H1 (cell line): Measurements from ENCODE around the gene UBA3.

ENCODE experiments used
- CHD2 ChIP-seq: IDR thresholded peaks from 2 replicates; pipeline ENCODE4 v1.6.1; 2012; ENCODE audit warnings: low read length, improper control_type of control experiment
- CTCF ChIP-seq, 3 experiments: IDR thresholded peaks; 1 replicate in 2 of 3; 2 replicates in 1 of 3; pipeline versions ENCODE4 v1.5.1 to v1.6.1; 2011; ENCODE audit warnings: low read length in 3 of 3, mild to moderate bottlenecking in 3 of 3, inconsistent platforms in 2 of 3, low read depth in 1 of 3, moderate library complexity in 1 of 3; ENCODE audit not compliant: insufficient read depth in 1 of 3; ENCODE audit errors: control extremely low read depth in 1 of 3
- EP300 ChIP-seq, 2 experiments: IDR thresholded peaks; 1 replicate in 1 of 2; 2 replicates in 1 of 2; pipeline ENCODE4 v1.6.1; 2011 to 2012; ENCODE audit warnings: low read depth in 2 of 2, low read length in 2 of 2, mild to moderate bottlenecking in 2 of 2, borderline replicate concordance in 1 of 2, inconsistent platforms in 1 of 2, moderate library complexity in 1 of 2
- MAX ChIP-seq: IDR thresholded peaks from 2 replicates; pipeline ENCODE4 v1.6.1; 2012; ENCODE audit warnings: inconsistent platforms
- PHF8 ChIP-seq: fragments of 200-600 bp; sonication (generic); conservative IDR thresholded peaks from 2 replicates; pipeline ENCODE4 v1.7.1; 2012; ENCODE audit warnings: low read depth, mild to moderate bottlenecking, inconsistent platforms, low read length, moderate library complexity
- RBBP5 ChIP-seq: IDR thresholded peaks from 2 replicates; pipeline ENCODE4 v1.7.1; 2012; ENCODE audit warnings: low read depth, mild to moderate bottlenecking, inconsistent platforms, low read length, moderate library complexity, borderline replicate concordance
- SIN3A ChIP-seq, 2 experiments: IDR thresholded peaks in 1 of 2; conservative IDR thresholded peaks in 1 of 2; 2 replicates each; pipeline ENCODE4 v1.6.1; 2011 to 2012; ENCODE audit warnings: low read length in 2 of 2, improper control_type of control experiment in 1 of 2, low read depth in 1 of 2, mild to moderate bottlenecking in 1 of 2
- SP2 ChIP-seq: IDR thresholded peaks from 2 replicates; pipeline ENCODE4 v1.6.1; 2012; ENCODE audit warnings: mild to moderate bottlenecking, low read length, inconsistent platforms
- USF2 ChIP-seq: IDR thresholded peaks from 2 replicates; pipeline ENCODE4 v1.6.1; 2011; ENCODE audit warnings: low read length, improper control_type of control experiment

DNA sequence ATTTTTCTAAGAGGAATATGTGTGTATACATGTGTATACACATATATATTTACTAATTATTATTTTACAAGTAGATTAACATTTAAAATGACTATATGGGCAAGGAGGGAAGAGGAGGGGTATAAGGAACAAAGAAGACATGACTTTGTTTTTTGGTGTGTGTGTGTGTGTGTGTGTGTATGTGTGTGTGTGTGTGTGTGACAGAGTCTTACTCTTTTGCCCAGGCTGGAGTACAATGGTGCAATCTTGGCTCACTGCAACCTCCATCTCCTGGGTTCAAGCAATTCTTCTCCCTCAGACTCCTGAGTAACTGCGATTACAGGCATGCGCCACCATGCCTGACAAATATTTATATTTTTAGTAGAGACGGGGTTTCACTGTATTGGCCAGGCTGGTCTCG, 64.1 kb downstream of the UBA3 start:
- TF ChIP-seq CHD2 (no peak), EP300 (IDR thresholded peaks at IDR 0.05; ENCODE audit: borderline replicate concordance in 1 of 2, low read depth in 2 of 2, low read length in 2 of 2) (no peak), MAX (no peak), USF2 (no peak), SIN3A (conservative IDR thresholded peaks at IDR 0.05 in 1 of 2, IDR thresholded peaks at IDR 0.05 in 1 of 2; ENCODE audit: low read depth in 1 of 2, low read length in 2 of 2) (no peak), CTCF (IDR thresholded peaks at IDR 0.05; ENCODE audit: control extremely low read depth in 1 of 3, insufficient read depth in 1 of 3, low read depth in 1 of 3, low read length in 3 of 3) (no peak), RBBP5 (no peak), SP2 (no peak), PHF8 (no peak)
